Hepatocyte (in vitro differentiated cells): ENCODE measurements around the gene BCL2L1. TPM values are rescaled to one million over a fixed set of nuclear protein-coding genes. Genes with fewer than 3 reads are reported as not detected.

Experiments
- DNase-seq: peaks from one replicate; pipeline ENCODE4 v3.0.0-alpha.2; 2016; ENCODE audit warnings: low spot score
- H2AFZ ChIP-seq: fragments of 200-600 bp; sonication (generic); 2 replicates; pipeline ENCODE4 v1.6.0; 2016; ENCODE audit warnings: antibody characterized with exemption, mild to moderate bottlenecking
- H3K27ac ChIP-seq: fragments of 200-600 bp; sonication (generic); 2 replicates; pipeline ENCODE4 v1.5.1; 2016; ENCODE audit warnings: mild to moderate bottlenecking
- H3K27me3 ChIP-seq: fragments of 200-600 bp; sonication (generic); 2 replicates; pipeline ENCODE4 v1.6.1; 2016
- H3K36me3 ChIP-seq: fragments of 200-600 bp; sonication (generic); replicated peaks from 2 replicates; pipeline ENCODE4 v1.5.1; 2016; ENCODE audit warnings: low read depth; ENCODE audit not compliant: insufficient read depth
- H3K4me1 ChIP-seq: fragments of 200-600 bp; sonication (generic); 2 replicates; pipeline ENCODE4 v1.5.1; 2016; ENCODE audit warnings: mild to moderate bottlenecking, moderate library complexity; ENCODE audit not compliant: insufficient read depth
- H3K4me2 ChIP-seq: fragments of 200-600 bp; sonication (generic); 2 replicates; pipeline ENCODE4 v1.6.0; 2016
- H3K4me3 ChIP-seq: fragments of 200-600 bp; sonication (generic); 2 replicates; pipeline ENCODE4 v1.5.1; 2016; ENCODE audit warnings: mild to moderate bottlenecking
- H3K79me2 ChIP-seq: fragments of 200-600 bp; sonication (generic); 2 replicates; pipeline ENCODE4 v1.6.0; 2017; ENCODE audit warnings: mild to moderate bottlenecking
- H3K9me2 ChIP-seq: fragments of 200-600 bp; sonication (generic); replicated peaks from 2 replicates; pipeline ENCODE4 v1.6.0; 2017; ENCODE audit warnings: mild to moderate bottlenecking; ENCODE audit not compliant: insufficient read depth
- H3K9me3 ChIP-seq: fragments of 200-600 bp; sonication (generic); 2 replicates; pipeline ENCODE4 v1.5.1; 2016; ENCODE audit warnings: low read depth, mild to moderate bottlenecking
- H4K20me1 ChIP-seq: fragments of 200-600 bp; sonication (generic); 2 replicates; pipeline ENCODE4 v1.6.0; 2016; ENCODE audit warnings: mild to moderate bottlenecking; ENCODE audit not compliant: insufficient read depth, poor library complexity, severe bottlenecking
- CTCF ChIP-seq: fragments of 200-600 bp; sonication (generic); IDR thresholded peaks from 2 replicates; pipeline ENCODE4 v1.5.1; 2016; ENCODE audit warnings: antibody characterized with exemption, mild to moderate bottlenecking; ENCODE audit not compliant: poor library complexity
- EZH2 ChIP-seq: fragments of 200-600 bp; sonication (generic); IDR thresholded peaks from 2 replicates; pipeline ENCODE4 v1.6.1; 2016; ENCODE audit warnings: antibody characterized with exemption, mild to moderate bottlenecking, borderline replicate concordance
- EZH2phosphoT487 ChIP-seq: fragments of 200-600 bp; sonication (generic); IDR thresholded peaks from one replicate; pipeline ENCODE4 v1.6.1; 2018; ENCODE audit warnings: antibody characterized with exemption, mild to moderate bottlenecking, low read depth, moderate library complexity; ENCODE audit not compliant: unreplicated experiment, severe bottlenecking
- WGBS: methylation state at CpG from one replicate; pipeline ENCODE4 v1.1.6; 2016; ENCODE audit warnings: low lambda C conversion rate; ENCODE audit errors: missing lambda C conversion rate; 5-methylcytosine and 5-hydroxymethylcytosine counted together
- polyA plus RNA-seq: library from polyadenylated mRNA; unstranded; fragments of >200 nt; fragmentation: Nextera tagmentation; extraction: Ambion mirVana; gene quantifications from 2 replicates; pipeline ENCODE4 v1.2.1, GENCODE V29; 2016
- total RNA-seq: library from RNA; depleted of rRNA; stranded (reverse); fragments of >200 nt; gene quantifications from 2 replicates; pipeline ENCODE4 v1.2.3, GENCODE V29; 2014

The BCL2L1 gene
- total and polyA plus RNA-seq, 2 experiments from 2014 or later: 104 to 139 TPM

DNA sequence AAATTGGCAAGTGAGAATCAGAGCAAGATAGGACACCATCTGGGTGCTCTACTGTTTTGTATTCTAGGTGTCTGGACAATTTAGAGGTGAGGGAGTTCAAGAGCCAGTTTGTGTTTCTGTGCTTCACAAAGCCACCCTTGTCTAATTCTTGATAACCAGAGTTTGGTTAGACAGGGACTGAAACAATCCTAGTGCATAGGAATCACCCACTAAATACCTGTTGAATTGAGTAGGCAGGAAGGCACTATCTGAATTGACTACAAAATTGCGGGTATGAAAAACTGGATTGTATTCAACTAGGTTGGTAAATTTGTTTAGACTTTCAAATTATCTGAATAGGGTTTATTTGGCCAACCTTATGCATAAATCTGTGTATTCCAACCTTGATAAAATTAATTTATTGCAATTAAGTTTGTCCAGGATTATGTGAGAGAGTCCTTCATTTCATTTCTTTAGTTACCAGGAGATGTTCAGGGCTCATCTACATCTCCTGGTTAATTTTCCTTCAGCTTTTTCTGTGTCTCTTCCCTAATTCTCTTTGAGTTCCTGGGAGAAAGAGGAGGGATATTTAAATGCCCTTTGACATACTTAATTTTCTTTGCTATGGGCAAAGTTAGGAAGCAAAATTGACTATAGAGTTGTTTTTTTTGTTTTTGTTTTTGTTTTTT, 18.1 kb upstream of the BCL2L1 start:
- H3K9me2 ChIP-seq: no peaks in the 10 kb centered on the region
- peaks cover 17% of the 10 kb centered on the region for H3K4me1 ChIP-seq
- H4K20me1 ChIP-seq: no peaks in the 10 kb centered on the region
- H3K4me3 ChIP-seq: no peak overlapping the region
- TF ChIP-seq EZH2phosphoT487: no peak
- no peak for TF ChIP-seq CTCF
- TF ChIP-seq EZH2: no peak
- 87% methylated on average over 1 of the region's 1 CpG for WGBS
- DNase-seq: no peak
- H3K27ac ChIP-seq: no peak overlapping the region
- H2AFZ ChIP-seq: peak overlapping the region; percentile 51
- peaks cover 63% of the 10 kb centered on the region for H3K79me2 ChIP-seq
- H3K4me2 ChIP-seq: peak overlapping the region; percentile 83
- H3K36me3 ChIP-seq: no peaks in the 10 kb centered on the region
- H3K9me3 ChIP-seq: no peaks in the 10 kb centered on the region
- no peaks in the 10 kb centered on the region for H3K27me3 ChIP-seq

DNA sequence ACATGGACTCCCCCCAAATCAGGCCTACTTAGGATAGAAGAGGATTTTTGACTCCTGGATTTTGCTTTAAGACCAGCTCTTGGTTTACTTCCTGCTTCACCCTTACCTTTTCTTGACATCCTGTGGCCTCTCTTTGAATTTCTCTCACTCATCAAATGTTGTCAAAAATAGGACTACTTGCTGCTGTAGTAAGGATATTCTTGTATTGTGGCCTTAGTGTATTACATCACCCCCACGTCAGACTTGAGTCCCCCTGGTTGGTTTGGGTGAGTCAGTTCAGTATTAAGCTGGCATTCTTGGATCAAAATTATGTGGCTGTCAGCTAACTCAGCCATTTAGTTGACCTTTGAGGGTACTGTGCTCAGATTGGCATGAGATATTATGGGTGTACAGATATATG, 17.5 kb upstream of the BCL2L1 start:
- TF ChIP-seq CTCF (no peak), EZH2 (no peak), EZH2phosphoT487 (no peak)
- H4K20me1 ChIP-seq: no peaks in the 10 kb centered on the region
- H3K4me3 ChIP-seq: peak overlapping the region; percentile 61
- peak overlapping the region; percentile 83 for H3K4me2 ChIP-seq
- no peaks in the 10 kb centered on the region for H3K9me3 ChIP-seq
- H2AFZ ChIP-seq: peak overlapping the region; percentile 51
- H3K36me3 ChIP-seq: no peaks in the 10 kb centered on the region
- peaks cover 17% of the 10 kb centered on the region for H3K4me1 ChIP-seq
- H3K27me3 ChIP-seq: no peaks in the 10 kb centered on the region
- no peaks in the 10 kb centered on the region for H3K9me2 ChIP-seq
- no peak for DNase-seq
- 6% methylated on average over 1 of the region's 1 CpG for WGBS
- H3K79me2 ChIP-seq: peaks cover 60% of the 10 kb centered on the region
- peak overlapping the region; percentile 3 for H3K27ac ChIP-seq

DNA sequence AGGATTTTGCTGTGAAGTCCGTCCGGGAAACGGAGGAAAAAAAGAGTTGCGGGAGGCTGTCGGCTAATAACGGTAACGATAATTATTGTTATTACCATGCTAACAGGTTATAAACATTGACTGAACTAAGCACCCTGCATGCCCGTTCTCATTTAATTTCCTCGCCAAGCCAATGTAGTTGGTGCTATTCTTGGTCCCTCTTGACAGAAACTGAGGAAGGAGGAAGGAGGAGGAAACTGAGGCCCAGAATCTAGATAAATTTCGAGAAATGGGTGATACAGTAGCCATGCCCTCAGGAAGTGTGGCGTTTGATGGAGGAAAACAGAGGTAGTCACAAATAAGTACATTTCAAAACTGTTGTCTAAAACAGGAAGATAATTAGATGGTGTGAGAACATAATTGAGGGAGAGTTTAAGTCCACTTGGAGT, 16.9 kb upstream of the BCL2L1 start:
- H3K79me2 ChIP-seq: peaks cover 54% of the 10 kb centered on the region
- H3K27ac ChIP-seq: peak overlapping the region; percentile 3
- TF ChIP-seq CTCF: peak; percentile 1
- no peak for TF ChIP-seq EZH2
- no peak for TF ChIP-seq EZH2phosphoT487

More for the DNA sequence above, 16.9 kb upstream of the BCL2L1 start:
- 2% methylated on average over 11 of the region's 11 CpGs for WGBS
- peak overlapping the region; percentile 83 for H3K4me2 ChIP-seq
- H3K36me3 ChIP-seq: no peaks in the 10 kb centered on the region
- no peaks in the 10 kb centered on the region for H4K20me1 ChIP-seq
- H3K9me2 ChIP-seq: no peaks in the 10 kb centered on the region
- H2AFZ ChIP-seq: peak overlapping the region; percentile 51
- H3K27me3 ChIP-seq: no peaks in the 10 kb centered on the region
- no peak for DNase-seq
- H3K4me1 ChIP-seq: peaks cover 17% of the 10 kb centered on the region
- H3K9me3 ChIP-seq: no peaks in the 10 kb centered on the region
- H3K4me3 ChIP-seq: peak overlapping the region; percentile 61
